WI38 (cell line): ENCODE results near the gene ASCL3.
"Not testable (repeated sequence)": the region's sequence is repeated elsewhere in the genome, so short reads cannot be mapped to it uniquely, and the experiment has no call there.

ENCODE experiments used
- H3K4me3 ChIP-seq: 2 replicates; pipeline ENCODE4 v1.5.1; 2011; ENCODE audit warnings: low read depth, mild to moderate bottlenecking, control low read depth, low read length
- TF ChIP-seq, protein P1 (sequence below): IDR thresholded peaks from 2 replicates; pipeline ENCODE4 v1.5.1; 2012; ENCODE audit warnings: low read depth, mild to moderate bottlenecking, control low read depth, low read length

The ASCL3 gene

DNA sequence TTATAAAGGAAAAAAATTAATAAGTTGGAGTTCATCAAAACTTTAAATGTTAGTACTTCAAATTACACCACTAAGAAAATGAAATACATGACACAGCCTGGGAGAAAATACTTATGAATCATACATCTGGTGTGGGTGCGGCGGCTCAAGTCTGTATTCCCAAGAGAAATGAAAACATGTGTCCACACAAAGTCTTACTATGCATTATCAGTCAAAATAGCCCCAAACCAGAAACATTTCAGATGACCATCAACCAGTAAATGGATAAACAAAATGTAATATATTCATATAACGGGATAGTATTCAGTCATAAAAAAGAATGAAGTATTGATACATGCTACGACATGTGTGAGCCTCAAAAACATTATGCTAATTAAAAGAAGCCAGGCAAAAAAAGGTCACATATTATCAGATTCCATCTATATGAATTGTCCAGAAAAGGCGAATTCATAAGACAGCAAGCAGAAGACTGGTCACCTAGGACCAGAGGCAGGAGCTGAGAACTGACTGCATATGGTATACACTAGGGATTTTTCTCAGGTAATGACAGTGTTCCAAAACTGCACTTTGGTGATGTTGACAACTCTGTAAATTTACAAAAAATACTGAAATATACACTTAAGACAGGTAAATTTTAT lies 37.2 kb downstream of the ASCL3 start:
- TF ChIP-seq, protein P1, sequence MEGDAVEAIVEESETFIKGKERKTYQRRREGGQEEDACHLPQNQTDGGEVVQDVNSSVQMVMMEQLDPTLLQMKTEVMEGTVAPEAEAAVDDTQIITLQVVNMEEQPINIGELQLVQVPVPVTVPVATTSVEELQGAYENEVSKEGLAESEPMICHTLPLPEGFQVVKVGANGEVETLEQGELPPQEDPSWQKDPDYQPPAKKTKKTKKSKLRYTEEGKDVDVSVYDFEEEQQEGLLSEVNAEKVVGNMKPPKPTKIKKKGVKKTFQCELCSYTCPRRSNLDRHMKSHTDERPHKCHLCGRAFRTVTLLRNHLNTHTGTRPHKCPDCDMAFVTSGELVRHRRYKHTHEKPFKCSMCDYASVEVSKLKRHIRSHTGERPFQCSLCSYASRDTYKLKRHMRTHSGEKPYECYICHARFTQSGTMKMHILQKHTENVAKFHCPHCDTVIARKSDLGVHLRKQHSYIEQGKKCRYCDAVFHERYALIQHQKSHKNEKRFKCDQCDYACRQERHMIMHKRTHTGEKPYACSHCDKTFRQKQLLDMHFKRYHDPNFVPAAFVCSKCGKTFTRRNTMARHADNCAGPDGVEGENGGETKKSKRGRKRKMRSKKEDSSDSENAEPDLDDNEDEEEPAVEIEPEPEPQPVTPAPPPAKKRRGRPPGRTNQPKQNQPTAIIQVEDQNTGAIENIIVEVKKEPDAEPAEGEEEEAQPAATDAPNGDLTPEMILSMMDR, result no peak
- no peak overlapping the region for H3K4me3 ChIP-seq

DNA sequence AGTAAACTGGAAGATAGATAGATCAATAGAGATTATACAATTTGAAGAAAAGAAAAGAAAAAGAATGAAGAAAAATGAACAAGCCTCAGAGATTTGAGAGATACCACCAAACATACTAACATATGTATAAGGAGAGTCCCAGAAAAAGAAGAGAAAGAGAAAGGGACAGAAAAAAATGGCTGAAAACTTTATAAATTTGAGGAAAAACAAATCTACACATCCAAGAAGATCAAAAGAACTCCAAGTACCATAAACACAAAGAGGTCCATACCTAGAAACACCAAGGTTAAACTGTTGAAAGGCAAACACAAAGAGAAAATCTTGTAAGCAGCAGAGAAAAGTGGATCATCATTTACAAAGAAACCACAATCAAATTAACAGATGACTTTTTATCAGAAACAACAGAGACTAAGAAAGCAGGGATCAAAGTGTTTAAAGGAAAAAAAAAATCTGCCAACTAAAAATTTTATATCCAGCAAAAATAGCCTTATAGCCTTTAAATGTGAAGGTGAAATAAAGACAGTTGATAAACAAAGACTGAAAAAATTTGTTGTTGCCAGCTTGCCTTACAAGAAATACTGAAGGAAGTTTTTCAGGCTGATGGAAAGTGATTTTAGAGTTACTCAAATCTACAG lies 43.6 kb downstream of the ASCL3 start:
- H3K4me3 ChIP-seq, result no peak overlapping the region
- TF ChIP-seq, protein P1, result no peak

DNA sequence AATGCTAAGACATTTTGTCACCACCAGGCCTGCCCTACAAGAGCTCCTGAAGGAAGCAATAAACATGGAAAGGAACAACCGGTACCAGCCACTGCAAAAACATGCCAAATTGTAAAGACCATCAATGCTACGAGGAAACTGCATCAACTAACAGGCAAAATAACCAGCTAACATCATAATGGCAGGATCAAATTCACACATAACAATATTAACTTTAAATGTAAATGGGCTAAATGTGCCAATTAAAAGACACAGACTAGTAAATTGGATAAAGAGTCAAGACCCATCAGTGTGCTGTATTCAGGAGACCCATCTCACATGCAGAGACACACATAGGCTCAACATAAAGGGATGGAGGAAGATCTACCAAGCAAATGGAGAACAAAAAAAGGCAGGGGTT lies 51.6 kb downstream of the ASCL3 start:
- H3K4me3 ChIP-seq, result not testable (repeated sequence)
